GDM1 (cell line): ENCODE data around the gene CLIC5.
"Not testable (repeated sequence)": the region's sequence is repeated elsewhere in the genome, so short reads cannot be mapped to it uniquely, and the experiment has no call there.

Experiments used
- DNase-seq: peaks from one replicate; lab custom pipeline; 2025; lab: John Stamatoyannopoulos, UW

CLIC5 gene

GRCh38 chr6:45927421-45928320, 88.0 kb downstream of the CLIC5 start:
- no peak for DNase-seq

DNA sequence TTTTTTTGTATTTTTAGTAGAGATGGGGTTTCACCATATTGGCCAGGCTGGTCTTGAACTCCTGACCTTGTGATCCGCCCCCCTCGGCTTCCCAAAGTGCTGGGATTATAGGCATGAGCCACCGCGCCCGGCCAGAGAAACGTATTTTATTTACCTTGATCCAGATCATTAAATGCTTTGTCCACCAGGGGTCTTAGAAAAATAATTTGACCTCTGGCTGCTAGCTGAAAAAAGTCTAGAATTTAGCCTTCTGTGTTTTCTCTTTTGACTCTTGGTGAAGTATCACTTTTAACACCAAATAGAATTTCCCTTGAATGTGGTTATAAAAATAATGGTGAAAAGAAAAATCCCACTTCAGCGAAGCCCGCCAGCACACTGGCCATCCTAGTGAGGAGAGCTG, 89.2 kb downstream of the CLIC5 start:
- not testable (repeated sequence) for DNase-seq

DNA sequence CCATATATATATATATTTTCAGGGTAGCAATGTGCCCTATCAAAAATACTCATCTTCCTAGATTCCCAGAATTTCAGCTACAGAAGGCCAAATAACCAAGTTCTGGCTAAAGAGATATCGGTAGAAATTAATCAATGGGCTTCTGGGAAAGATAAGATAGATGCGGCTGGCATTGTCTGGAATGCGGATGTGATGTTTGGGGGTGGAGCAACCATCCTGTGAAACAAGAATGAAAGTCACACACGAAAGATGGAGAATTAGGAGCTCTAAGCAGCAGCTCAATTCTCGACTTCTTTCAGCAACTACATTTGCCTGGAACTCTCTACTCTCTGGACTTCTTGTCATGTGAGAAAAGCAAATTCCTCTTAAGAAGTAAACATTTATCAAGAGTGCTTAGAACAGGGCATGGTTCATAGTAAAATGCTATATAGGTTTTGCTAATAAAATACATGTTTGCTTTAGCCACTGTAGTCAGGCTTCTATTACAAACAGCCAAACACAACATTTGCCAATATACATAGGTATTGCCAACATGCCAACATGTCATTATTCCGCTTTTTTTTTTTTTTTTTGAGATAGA, 90.8 kb downstream of the CLIC5 start:
- DNase-seq: no peak

- no peak for DNase-seq
Observed at GRCh38 chr6:45923831-45924391, 91.7 kb downstream of the CLIC5 start.

GRCh38 chr6:45922728-45923351, 92.8 kb downstream of the CLIC5 start:
- peak; percentile 54 for DNase-seq

DNA sequence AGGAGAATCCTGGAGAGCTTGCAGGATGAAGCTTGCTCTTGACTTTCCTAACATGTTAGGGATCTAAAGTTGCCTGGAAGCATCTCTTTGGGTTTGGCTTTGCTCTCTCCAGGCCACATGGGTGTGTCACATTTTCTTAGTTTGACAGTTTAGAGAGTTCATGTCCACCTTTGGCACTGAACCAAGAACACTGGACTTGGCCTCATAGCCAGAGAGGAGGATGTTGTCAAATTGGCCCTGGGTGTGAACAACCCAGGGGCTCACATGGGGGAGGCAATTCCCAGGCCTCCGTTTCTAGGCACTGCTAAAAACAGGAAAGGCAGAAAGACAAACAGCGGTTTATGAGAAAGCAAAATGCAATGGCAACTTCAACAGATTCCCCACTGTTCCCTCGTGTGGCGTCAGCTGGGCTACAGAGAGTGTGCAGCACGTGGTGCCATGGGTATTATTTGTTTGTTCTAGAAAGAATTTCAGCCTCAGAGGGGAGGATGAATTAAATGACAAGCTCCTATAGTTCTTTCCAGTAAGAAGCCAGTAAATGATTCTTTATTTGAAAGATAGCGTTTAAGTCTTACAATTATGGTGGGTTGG, 93.9 kb downstream of the CLIC5 start:
- no peak for DNase-seq

GRCh38 chr6:45920819-45921511, 94.7 kb downstream of the CLIC5 start:
- DNase-seq: no peak

DNA sequence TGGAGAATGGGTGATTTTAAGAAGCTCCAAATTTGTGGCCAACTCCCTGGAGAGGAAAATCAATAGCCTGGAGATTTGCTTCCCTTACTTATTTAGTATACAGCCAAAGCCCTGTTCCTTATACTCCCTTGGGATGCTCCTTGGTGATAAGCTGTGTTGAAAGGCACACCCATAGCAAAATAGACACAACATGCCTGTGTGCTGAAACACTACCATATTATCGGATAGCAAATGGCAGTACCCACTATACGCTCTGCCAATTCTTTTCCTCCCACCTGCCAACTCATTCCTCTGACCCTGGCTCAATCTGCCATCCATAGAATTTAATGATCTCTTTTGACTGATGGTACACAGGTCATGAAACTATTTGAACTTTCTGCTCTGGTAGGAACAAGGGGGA, 98.2 kb downstream of the CLIC5 start:
- DNase-seq: no peak

DNA sequence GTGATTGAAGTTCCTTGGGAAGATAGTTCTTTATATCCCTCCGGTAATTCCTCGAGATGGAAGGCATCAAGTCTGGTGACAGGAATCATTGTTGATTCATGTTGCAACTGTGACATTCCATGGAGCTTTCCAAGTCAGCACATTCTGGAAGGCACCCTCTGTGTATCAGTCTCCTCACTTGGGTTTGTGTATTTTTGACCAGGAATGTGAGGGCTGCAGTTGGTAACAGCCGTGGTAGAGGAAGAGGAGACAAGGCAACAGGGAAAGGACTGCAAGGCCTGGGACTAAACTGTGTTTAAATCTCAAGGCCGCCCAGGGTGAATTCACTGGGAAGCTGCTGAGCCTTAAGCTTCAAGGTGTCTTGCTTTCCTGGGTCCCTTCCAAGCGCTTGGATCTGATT, 99.0 kb downstream of the CLIC5 start:
- DNase-seq: no peak

- DNase-seq: no peak
Observed at GRCh38 chr6:45915780-45916468, 99.7 kb downstream of the CLIC5 start.

- no peak for DNase-seq
Observed at GRCh38 chr6:45911691-45912090, 104.0 kb downstream of the CLIC5 start.

DNA sequence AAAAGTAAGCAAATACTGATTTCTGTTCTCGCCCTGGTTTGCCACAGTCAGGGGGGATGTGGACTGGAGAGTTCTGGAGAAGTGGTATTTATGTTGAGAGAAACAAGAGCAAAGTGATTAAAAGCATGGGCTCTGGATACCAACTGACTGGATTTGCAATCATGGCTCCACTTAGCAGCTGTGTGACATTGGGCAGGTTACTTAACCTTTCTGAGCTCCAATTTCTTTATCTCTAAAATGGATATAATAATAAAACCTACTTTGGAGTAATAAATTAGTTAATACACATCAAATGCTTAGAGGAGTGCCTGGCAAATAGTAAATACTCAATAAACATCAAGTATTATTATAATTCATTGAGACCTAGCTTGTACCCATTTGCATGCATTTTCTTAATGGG, 111.7 kb downstream of the CLIC5 start:
- DNase-seq: no peak

DNA sequence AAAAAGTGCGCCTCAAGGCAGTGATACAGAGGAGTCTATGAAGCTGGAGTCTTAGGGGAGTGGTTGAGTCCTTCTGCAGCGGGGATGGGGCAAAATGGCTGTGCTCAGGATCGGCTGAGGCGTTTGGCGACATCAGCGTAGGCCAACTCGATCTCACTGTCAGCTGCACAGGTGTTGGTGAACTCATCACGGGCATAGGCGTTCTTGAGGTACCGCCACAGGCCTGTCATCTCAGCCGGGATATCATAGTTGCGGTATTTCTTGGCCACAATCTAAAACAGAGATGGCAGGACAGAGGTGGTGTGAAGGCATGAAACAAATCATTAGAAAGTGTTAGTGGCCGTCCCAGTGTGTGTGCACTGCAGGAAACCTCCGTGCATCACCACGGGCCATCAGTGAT, 112.7 kb downstream of the CLIC5 start:
- DNase-seq: no peak

DNA sequence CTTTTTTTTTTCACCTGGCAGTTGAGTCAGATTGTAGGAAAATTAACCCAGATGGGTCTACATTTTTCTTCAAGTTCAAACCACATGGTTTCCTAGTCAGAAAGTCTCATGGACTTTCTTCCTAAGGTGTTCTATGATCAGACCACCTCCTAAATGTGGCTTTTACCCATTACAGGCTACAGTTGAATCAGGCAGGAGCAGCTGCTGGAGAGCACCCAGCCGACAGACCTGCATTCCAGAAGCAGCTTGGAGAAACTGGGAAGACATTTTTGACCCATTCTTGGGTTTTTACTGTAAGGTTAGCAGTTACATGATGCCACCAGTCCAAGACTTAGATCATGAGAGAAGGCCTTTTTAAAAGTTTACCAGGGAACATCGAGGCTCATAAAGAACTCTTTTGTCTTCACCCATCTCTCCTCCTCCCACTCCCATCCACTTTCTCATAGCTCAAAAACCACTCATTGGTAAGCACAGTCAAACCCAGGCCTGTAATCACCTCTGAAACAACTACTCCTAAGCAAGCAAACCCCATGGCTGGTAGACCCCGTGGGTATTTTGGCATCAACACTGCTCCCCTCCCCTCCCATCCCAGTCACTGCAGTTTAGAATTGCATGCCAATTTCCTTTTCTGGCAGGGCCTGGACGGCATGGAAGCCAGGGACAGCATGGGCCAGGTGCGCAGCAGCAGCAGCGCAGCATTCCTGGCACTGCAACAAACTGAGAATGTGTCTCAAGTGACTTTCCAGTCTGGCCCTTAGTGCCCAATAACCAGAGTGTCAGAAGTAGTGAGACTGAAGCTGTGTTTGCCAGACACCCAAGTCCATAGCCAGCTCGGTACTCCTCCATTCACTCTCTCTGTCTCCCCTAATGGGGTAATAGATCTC, 113.7 kb downstream of the CLIC5 start:
- DNase-seq: no peak

DNA sequence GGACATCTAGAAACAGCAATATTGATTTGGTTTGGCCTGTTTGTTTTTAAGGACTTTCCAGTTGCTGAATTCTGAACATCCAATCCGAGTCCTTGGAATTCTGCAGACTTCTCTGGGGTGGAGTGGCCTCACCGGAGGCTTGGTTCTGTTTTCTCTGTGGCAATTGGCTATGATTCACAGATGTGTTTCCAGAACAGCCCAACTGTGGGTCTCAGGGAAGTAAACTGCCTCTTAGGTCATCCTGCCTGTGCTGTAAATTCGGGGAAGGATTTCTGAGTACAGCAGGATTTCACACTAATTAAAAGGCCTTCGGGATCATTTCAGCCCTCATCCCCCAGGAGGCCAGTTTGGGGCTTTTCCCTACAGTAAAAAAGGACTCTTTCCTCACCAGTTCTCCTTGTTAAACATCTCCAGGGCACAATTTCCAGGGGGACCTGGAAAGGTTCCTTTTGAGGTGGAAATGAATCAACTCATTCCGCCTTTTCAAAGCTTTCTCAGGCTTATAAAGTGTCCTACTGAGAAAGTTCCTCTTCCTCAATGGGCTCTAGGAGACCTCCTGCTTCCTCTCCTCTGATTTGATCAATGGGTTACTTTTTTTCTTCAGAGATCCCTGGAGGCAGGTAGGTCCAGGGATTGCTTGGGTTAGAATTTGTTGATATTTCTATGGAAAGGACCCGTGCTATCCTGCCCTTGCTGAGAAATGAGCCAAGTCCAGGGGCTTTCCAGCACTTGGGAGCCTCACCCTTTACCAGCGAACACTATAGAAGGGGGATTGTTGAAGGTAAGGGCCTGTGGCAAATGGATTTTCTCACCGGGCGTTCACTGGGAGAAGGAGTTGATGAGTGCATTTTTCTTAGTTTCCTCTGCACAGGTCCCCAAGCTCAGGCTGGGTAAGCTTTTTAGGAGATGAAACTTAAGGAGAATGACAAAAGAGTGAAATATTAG, 114.6 kb downstream of the CLIC5 start:
- no peak for DNase-seq

DNA sequence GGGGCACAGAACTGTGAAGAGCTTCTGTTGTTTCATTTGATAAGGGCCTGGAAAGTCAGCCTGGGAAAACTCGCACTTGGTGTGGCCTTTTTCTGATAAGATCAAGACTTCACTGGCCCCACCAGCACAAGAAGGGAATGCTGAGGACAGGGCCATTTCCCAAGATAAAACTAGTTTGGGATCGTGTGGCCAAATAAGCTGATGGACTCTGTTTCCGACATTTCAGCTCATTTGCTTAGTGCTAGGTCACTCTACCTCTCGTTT, 116.0 kb downstream of the CLIC5 start:
- DNase-seq: no peak

GRCh38 chr6:45898941-45899682, 116.5 kb downstream of the CLIC5 start:
- no peak for DNase-seq

DNA sequence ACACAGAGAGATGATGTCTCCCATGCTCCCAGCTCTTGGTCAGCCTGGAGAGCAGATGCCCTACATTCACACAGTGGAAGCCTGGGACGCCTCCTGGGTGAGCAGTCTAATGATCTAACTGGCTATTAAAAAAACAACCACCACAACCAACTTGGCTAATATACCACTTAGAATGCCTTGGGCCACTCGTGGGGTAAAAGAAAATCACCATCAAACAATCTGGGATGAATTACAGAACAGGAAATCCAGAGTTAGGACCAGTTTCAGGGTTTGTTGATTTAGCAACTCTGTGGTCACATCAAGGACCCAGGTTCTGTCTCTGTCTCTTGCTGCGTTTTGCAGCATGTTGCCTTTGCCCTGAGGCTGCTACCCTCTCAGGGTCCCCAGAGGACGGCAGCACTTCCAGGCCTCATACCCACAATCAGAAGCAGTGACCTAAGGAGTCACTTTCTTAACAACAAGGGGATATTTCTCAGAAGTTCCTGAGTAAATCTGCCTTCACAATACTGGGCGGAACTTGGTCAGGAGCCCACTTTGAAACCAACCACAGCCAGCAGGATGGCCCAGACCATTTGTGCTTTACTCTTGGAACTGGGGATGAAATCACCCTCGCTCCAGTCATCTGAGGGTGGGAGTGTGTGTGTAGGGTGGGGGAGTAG, 118.7 kb downstream of the CLIC5 start:
- no peak for DNase-seq
